Neuronal stem cell (in vitro differentiated cells): ENCODE measurements around the gene CNTNAP2.

Source experiments
- DNase-seq: peaks from one replicate; pipeline ENCODE4 v3.0.0-alpha.2; 2013; ENCODE audit warnings: low spot score
- H2AFZ ChIP-seq: one replicate; pipeline ENCODE4 v1.6.1; 2013; ENCODE audit warnings: mild to moderate bottlenecking, low read length, inconsistent platforms
- H2AK5ac ChIP-seq: 2 replicates; pipeline ENCODE4 v1.6.1; 2013; ENCODE audit warnings: low read depth, mild to moderate bottlenecking, inconsistent platforms, low read length, moderate library complexity, mixed read lengths
- H2BK120ac ChIP-seq: 2 replicates; pipeline ENCODE4 v1.6.1; 2013; ENCODE audit warnings: low read depth, mild to moderate bottlenecking, inconsistent platforms, low read length, moderate library complexity, mixed read lengths
- H2BK12ac ChIP-seq: one replicate; pipeline ENCODE4 v1.6.1; 2013; ENCODE audit warnings: low read length, inconsistent platforms
- H2BK15ac ChIP-seq: 2 replicates; pipeline ENCODE4 v1.6.1; 2013; ENCODE audit warnings: mild to moderate bottlenecking, low read length, inconsistent platforms, mixed read lengths
- H2BK5ac ChIP-seq: one replicate; pipeline ENCODE4 v1.6.1; 2013; ENCODE audit warnings: inconsistent platforms, mild to moderate bottlenecking, low read length, moderate library complexity
- H3K14ac ChIP-seq: one replicate; pipeline ENCODE4 v1.6.1; 2013; ENCODE audit warnings: low read length, inconsistent platforms
- H3K18ac ChIP-seq: 2 replicates; pipeline ENCODE4 v1.6.1; 2013; ENCODE audit warnings: low read length, inconsistent platforms
- H3K23ac ChIP-seq: 2 replicates; pipeline ENCODE4 v1.6.1; 2013; ENCODE audit warnings: low read depth, mild to moderate bottlenecking, mixed read lengths, low read length, inconsistent platforms; ENCODE audit not compliant: poor library complexity
- H3K27ac ChIP-seq: replicated peaks from 3 replicates; pipeline ENCODE4 v1.5.1; 2013; ENCODE audit warnings: low read length, inconsistent platforms
- H3K27me3 ChIP-seq, 3 experiments: 2 replicates each; pipeline ENCODE4 v1.6.1; 2013; ENCODE audit warnings: low read length in 3 of 3, mild to moderate bottlenecking in 2 of 3, inconsistent platforms in 1 of 3, low read depth in 1 of 3, mixed read lengths in 1 of 3, moderate library complexity in 1 of 3; ENCODE audit not compliant: control insufficient read depth in 3 of 3, insufficient read depth in 3 of 3
- H3K36me3 ChIP-seq, 2 donors: replicated peaks in 1 of 2; 2 replicates each; pipeline ENCODE4 v1.6.1; 2013; ENCODE audit warnings: low read length in 2 of 2; ENCODE audit not compliant: control insufficient read depth in 2 of 2, insufficient read depth in 2 of 2
- H3K4ac ChIP-seq: 2 replicates; pipeline ENCODE4 v1.6.1; 2013; ENCODE audit warnings: inconsistent platforms, mild to moderate bottlenecking, low read length, moderate library complexity
- H3K4me1 ChIP-seq, 2 donors: 1 replicate in 1 of 2; 2 replicates in 1 of 2; pipeline ENCODE4 v1.6.1; 2013; ENCODE audit warnings: low read length in 2 of 2, low read depth in 1 of 2; ENCODE audit not compliant: control insufficient read depth in 2 of 2, insufficient read depth in 1 of 2
- H3K4me2 ChIP-seq: one replicate; pipeline ENCODE4 v1.6.1; 2013; ENCODE audit warnings: mild to moderate bottlenecking, low read length, inconsistent platforms; ENCODE audit not compliant: insufficient read depth, poor library complexity, severe bottlenecking
- H3K4me3 ChIP-seq, 2 donors: 2 replicates each; pipeline ENCODE4 v1.5.1; 2013; ENCODE audit warnings: low read length in 2 of 2, mild to moderate bottlenecking in 2 of 2, inconsistent platforms in 1 of 2, moderate library complexity in 1 of 2
- H3K79me1 ChIP-seq: one replicate; pipeline ENCODE4 v1.6.1; 2013; ENCODE audit warnings: low read depth, mild to moderate bottlenecking, inconsistent platforms, low read length, moderate library complexity
- H3K9ac ChIP-seq: one replicate; pipeline ENCODE4 v1.6.1; 2013; ENCODE audit warnings: mild to moderate bottlenecking, low read depth, low read length, inconsistent platforms; ENCODE audit not compliant: poor library complexity
- H3K9me3 ChIP-seq, 2 donors: replicated peaks in 1 of 2; 2 replicates each; pipeline versions ENCODE3 to v1.6.1; 2013; ENCODE audit warnings: low read length in 2 of 2, mild to moderate bottlenecking in 2 of 2, inconsistent platforms in 1 of 2, low read depth in 1 of 2, mixed read lengths in 1 of 2, moderate library complexity in 1 of 2; ENCODE audit not compliant: control insufficient read depth in 2 of 2, insufficient read depth in 1 of 2
- H4K8ac ChIP-seq: one replicate; pipeline ENCODE4 v1.6.1; 2013; ENCODE audit warnings: low read depth, mild to moderate bottlenecking, inconsistent platforms, low read length, moderate library complexity
- H4K91ac ChIP-seq: one replicate; pipeline ENCODE4 v1.6.1; 2013; ENCODE audit warnings: low read length, low read depth, mild to moderate bottlenecking, inconsistent platforms; ENCODE audit not compliant: poor library complexity
- WGBS, 2 donors: extraction: QIAGEN DNeasy Blood & Tissue Kit; methylation state at CpG; one replicate each; pipeline ENCODE4 v1.1.7; 2013; ENCODE audit warnings: missing lambda C conversion rate in 2 of 2, mixed read lengths in 1 of 2; ENCODE audit not compliant: insufficient read length in 2 of 2, insufficient replicate concordance in 1 of 2; ENCODE audit errors: extremely low coverage in 2 of 2; 5-methylcytosine and 5-hydroxymethylcytosine counted together

Gene CNTNAP2

GRCh38 chr7:147904219-147904576 is 1787.6 kb downstream of the CNTNAP2 start:
- H4K8ac ChIP-seq = no peak overlapping the region
- H2BK5ac ChIP-seq = no peak overlapping the region
- H3K4me2 ChIP-seq = no peak overlapping the region
- H2BK12ac ChIP-seq = no peak overlapping the region
- peaks cover 3% of the 10 kb centered on the region in 2 donors for H3K4me1 ChIP-seq
- H2BK120ac ChIP-seq = no peak overlapping the region
- no peaks in the 10 kb centered on the region for H3K36me3 ChIP-seq
- H3K9ac ChIP-seq = no peak overlapping the region
- no peak overlapping the region for H3K4me3 ChIP-seq
- DNase-seq = no peak
- H3K4ac ChIP-seq = no peak overlapping the region
- H3K14ac ChIP-seq = no peak overlapping the region
- peaks cover 0 to 2% of the 10 kb centered on the region in 2 donors for H3K9me3 ChIP-seq
- H2AK5ac ChIP-seq = no peak overlapping the region
- H3K27me3 ChIP-seq = no peaks in the 10 kb centered on the region
- no peak overlapping the region for H3K23ac ChIP-seq
- H4K91ac ChIP-seq = no peak overlapping the region
- H3K18ac ChIP-seq = no peak overlapping the region
- no CpG with 5 or more reads among the region's 3 CpGs for WGBS, 2 donors
- no peak overlapping the region for H3K27ac ChIP-seq
- H2BK15ac ChIP-seq = no peak overlapping the region
- H3K79me1 ChIP-seq = no peaks in the 10 kb centered on the region
- no peak overlapping the region for H2AFZ ChIP-seq

GRCh38 chr7:147909431-147910148 is 1793.0 kb downstream of the CNTNAP2 start:
- Histone ChIP-seq H3K4ac (no peak overlapping the region), H3K9me3 (no peaks in the 10 kb centered on the region), H3K23ac (no peak overlapping the region), H4K91ac (no peak overlapping the region), H3K4me1 (peaks cover 0 to 4% of the 10 kb centered on the region in 2 donors), H3K27me3 (no peaks in the 10 kb centered on the region), H2AK5ac (no peak overlapping the region), H2BK5ac (no peak overlapping the region), H3K4me2 (no peak overlapping the region), H4K8ac (no peak overlapping the region), H3K36me3 (no peaks in the 10 kb centered on the region), H3K4me3 (no peak overlapping the region), H2AFZ (no peak overlapping the region), H3K14ac (no peak overlapping the region), H2BK15ac (no peak overlapping the region), H3K9ac (no peak overlapping the region), H3K79me1 (no peaks in the 10 kb centered on the region), H2BK12ac (no peak overlapping the region), H2BK120ac (no peak overlapping the region), H3K18ac (no peak overlapping the region), H3K27ac (no peak overlapping the region)
- DNase-seq = no peak
- no CpG with 5 or more reads among the region's 10 CpGs for WGBS, 2 donors

GRCh38 chr7:147911201-147911601 is 1794.6 kb downstream of the CNTNAP2 start:
- Histone ChIP-seq H3K27ac (no peak overlapping the region), H3K4me1 (peaks cover 0 to 4% of the 10 kb centered on the region in 2 donors), H4K91ac (no peak overlapping the region), H3K79me1 (no peaks in the 10 kb centered on the region), H3K14ac (no peak overlapping the region), H2AFZ (no peak overlapping the region), H3K4me3 (no peak overlapping the region), H2BK12ac (no peak overlapping the region), H3K9me3 (no peaks in the 10 kb centered on the region), H3K4ac (no peak overlapping the region), H2AK5ac (no peak overlapping the region), H3K9ac (no peak overlapping the region), H3K18ac (no peak overlapping the region), H3K4me2 (no peak overlapping the region), H2BK5ac (no peak overlapping the region), H4K8ac (no peak overlapping the region), H2BK120ac (no peak overlapping the region), H2BK15ac (no peak overlapping the region), H3K27me3 (no peaks in the 10 kb centered on the region), H3K23ac (no peak overlapping the region), H3K36me3 (no peaks in the 10 kb centered on the region)
- WGBS, 2 donors = no CpG with 5 or more reads among the region's 3 CpGs
- no peak for DNase-seq

GRCh38 chr7:147912291-147912690 is 1795.7 kb downstream of the CNTNAP2 start:
- Histone ChIP-seq H4K91ac (no peak overlapping the region), H2BK12ac (no peak overlapping the region), H2BK120ac (no peak overlapping the region), H3K4me2 (no peak overlapping the region), H3K27ac (no peak overlapping the region), H2BK15ac (no peak overlapping the region), H2BK5ac (no peak overlapping the region), H3K4ac (no peak overlapping the region), H3K27me3 (no peaks in the 10 kb centered on the region), H3K79me1 (no peaks in the 10 kb centered on the region), H3K14ac (no peak overlapping the region), H3K4me1 (peaks cover 0 to 4% of the 10 kb centered on the region in 2 donors), H2AFZ (no peak overlapping the region), H3K9me3 (no peaks in the 10 kb centered on the region), H3K36me3 (no peaks in the 10 kb centered on the region), H2AK5ac (no peak overlapping the region), H4K8ac (no peak overlapping the region), H3K9ac (no peak overlapping the region), H3K23ac (no peak overlapping the region), H3K18ac (no peak overlapping the region), H3K4me3 (no peak overlapping the region)
- no peak for DNase-seq
- WGBS, 2 donors = no CpG with 5 or more reads among the region's 2 CpGs
